Upper lobe of left lung (tissue), 4 donors: ENCODE measurements around the gene RGL1.

Source experiments
- EP300 ChIP-seq, 4 donors: sonication (generic); formaldehyde crosslinking; IDR thresholded peaks; one replicate each; pipeline ENCODE4 v1.5.1; 2017; ENCODE audit warnings: antibody characterized with exemption in 4 of 4, control low read depth in 2 of 4
- POLR2A ChIP-seq, 4 donors: fragments of 450-650 bp; IDR thresholded peaks; one replicate each; pipeline ENCODE4 v1.5.1; 2016 to 2017; ENCODE audit warnings: antibody characterized with exemption in 4 of 4, mild to moderate bottlenecking in 2 of 4
- POLR2AphosphoS5 ChIP-seq, 2 donors: sonication (generic); formaldehyde crosslinking; IDR thresholded peaks; one replicate each; pipeline ENCODE4 v1.5.1; 2017; ENCODE audit warnings: antibody characterized with exemption in 2 of 2
- TF ChIP-seq, protein P1 (sequence below), 6 experiments: fragments of 450-650 bp in 4 of 6; fragments of 200-600 bp in 2 of 6; sonication (generic) in 2 of 6; IDR thresholded peaks; one replicate each; pipeline ENCODE4 v1.5.1; 2016 to 2019; ENCODE audit warnings: antibody characterized with exemption in 6 of 6

DNA sequence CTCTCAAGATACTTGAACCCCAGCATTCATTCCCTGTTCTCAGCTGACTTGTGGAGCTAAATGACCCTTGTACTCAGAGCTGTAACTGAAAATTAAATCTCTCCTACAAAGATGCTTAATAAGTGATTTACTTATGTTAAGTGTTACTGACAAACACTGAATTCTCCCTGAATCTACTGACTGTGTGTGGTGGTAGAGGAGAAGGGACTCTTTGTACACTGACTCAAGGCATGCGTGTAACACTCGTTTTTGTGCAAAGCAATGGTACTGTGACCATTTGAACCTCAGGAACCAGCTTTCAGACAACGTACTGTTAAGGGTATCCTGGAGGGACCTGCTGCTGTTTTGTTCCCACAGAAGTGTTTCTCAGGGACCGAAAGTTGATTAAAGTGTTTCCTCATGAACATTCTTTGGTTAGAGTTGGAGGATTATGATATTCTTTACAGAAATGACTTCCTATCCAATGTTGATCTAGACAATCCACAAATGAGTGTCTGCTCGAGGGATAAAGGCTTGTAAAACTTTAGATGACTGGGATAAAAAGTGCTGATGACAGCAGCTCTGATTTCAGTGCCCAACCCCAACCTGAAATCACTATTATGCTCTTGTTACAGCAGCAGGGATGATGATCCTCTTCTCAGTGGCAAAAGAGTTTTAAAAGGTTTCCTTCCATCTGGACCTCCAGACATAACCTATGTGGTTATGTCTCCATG, 12.8 kb downstream of the RGL1 start:
- TF ChIP-seq, protein P1, sequence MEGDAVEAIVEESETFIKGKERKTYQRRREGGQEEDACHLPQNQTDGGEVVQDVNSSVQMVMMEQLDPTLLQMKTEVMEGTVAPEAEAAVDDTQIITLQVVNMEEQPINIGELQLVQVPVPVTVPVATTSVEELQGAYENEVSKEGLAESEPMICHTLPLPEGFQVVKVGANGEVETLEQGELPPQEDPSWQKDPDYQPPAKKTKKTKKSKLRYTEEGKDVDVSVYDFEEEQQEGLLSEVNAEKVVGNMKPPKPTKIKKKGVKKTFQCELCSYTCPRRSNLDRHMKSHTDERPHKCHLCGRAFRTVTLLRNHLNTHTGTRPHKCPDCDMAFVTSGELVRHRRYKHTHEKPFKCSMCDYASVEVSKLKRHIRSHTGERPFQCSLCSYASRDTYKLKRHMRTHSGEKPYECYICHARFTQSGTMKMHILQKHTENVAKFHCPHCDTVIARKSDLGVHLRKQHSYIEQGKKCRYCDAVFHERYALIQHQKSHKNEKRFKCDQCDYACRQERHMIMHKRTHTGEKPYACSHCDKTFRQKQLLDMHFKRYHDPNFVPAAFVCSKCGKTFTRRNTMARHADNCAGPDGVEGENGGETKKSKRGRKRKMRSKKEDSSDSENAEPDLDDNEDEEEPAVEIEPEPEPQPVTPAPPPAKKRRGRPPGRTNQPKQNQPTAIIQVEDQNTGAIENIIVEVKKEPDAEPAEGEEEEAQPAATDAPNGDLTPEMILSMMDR (IDR thresholded peaks at IDR 0.05) = no peak
- TF ChIP-seq POLR2A (IDR thresholded peaks at IDR 0.05) (no peak), POLR2AphosphoS5 (IDR thresholded peaks at IDR 0.05) (no peak), EP300 (IDR thresholded peaks at IDR 0.05) (no peak)
